ENCODE measurements around the gene TMOD2. TPM values are rescaled to one million over a fixed set of nuclear protein-coding genes. Genes with fewer than 3 reads are reported as not detected.
A peak's percentile ranks its signal among the peaks of the same experiment; 100 is the strongest.

Gene TMOD2
- total and polyA plus RNA-seq, 2 experiments from 2014 or later = 3.0 to 5.9 TPM

DNA sequence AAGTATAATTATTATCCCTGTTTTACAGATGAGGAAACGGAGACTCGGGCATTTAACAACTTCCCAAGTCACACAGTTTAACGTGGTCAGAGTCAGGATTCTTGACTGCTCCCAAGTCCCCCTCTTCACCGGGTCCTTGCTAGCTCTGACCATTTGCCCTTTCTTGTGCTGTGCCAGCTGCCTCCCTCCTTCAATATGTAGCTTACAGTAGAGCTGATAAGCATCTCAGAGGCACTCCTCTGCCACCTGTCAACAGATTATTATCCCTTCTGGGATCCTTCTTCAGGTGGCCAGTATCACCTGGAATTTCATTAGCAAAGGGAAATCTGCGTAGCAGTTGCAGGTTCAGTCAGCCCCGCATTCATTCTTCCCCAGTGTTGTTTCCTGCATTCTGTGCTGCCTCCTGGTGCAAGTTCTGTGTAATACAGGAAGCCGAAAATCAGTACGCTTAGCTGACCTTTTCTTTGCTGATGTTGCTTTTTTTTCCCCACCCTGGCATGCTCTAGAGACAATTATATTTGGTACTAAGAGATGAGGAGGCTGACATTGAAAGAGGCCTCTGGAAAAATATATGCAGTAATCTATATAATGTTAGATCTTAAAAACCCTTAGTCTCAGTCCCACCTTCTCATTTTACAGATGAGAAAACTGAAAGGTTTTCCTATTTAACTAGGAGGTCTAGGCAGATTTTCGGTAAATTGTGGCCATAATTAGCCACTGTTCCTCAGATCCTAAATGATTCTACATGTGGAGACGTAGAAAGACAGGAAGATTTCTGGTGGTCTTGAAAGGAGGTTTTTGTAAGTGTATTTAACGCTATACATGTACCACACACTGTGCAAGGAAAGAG, 24.8 kb downstream of the TMOD2 start:
- ATAC-seq (peak; percentile 92), DNase-seq (ENCODE audit: low spot score) (peak; percentile 91)
- no peak overlapping the region for H3K4me3 Mint-ChIP-seq
- Histone ChIP-seq H2AFZ (no peak overlapping the region), H3K27ac (ENCODE audit: low read depth) (no peak overlapping the region), H3F3A (replicated peaks; ENCODE audit: low read depth) (no peaks in the 10 kb centered on the region), H4K20me1 (replicated peaks; ENCODE audit: insufficient read depth) (no peaks in the 10 kb centered on the region), H3K79me2 (replicated peaks; ENCODE audit: insufficient read depth) (no peaks in the 10 kb centered on the region), H3K36me3 (ENCODE audit: insufficient read depth) (no peaks in the 10 kb centered on the region), H3K4me2 (no peak overlapping the region), H3K27me3 (ENCODE audit: insufficient read depth) (no peaks in the 10 kb centered on the region), H3K4me1 (ENCODE audit: insufficient read depth) (no peaks in the 10 kb centered on the region), H3K9me2 (ENCODE audit: insufficient read depth) (no peaks in the 10 kb centered on the region), H3K4me3 (no peak overlapping the region)
- TF ChIP-seq, protein P1, sequence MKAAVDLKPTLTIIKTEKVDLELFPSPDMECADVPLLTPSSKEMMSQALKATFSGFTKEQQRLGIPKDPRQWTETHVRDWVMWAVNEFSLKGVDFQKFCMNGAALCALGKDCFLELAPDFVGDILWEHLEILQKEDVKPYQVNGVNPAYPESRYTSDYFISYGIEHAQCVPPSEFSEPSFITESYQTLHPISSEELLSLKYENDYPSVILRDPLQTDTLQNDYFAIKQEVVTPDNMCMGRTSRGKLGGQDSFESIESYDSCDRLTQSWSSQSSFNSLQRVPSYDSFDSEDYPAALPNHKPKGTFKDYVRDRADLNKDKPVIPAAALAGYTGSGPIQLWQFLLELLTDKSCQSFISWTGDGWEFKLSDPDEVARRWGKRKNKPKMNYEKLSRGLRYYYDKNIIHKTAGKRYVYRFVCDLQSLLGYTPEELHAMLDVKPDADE (IDR thresholded peaks at IDR 0.05) = no peak
- peak; percentile 93 for TF ChIP-seq CTCF (conservative IDR thresholded peaks at IDR 0.05; ENCODE audit: low read depth in 2 of 2)
- no peak for TF ChIP-seq REST (IDR thresholded peaks at IDR 0.05; ENCODE audit: unreplicated experiment)
- no peak for TF ChIP-seq STAT1 (IDR thresholded peaks at IDR 0.05; ENCODE audit: unreplicated experiment)
- H3K9me3 Mint-ChIP-seq = no peaks in the 10 kb centered on the region
- peaks cover 5% of the 10 kb centered on the region for H3K27me3 Mint-ChIP-seq (ENCODE audit: insufficient read depth, low read depth, poor library complexity)
- no peak overlapping the region; the same call in 1 of the 2 replicates for H3K27ac Mint-ChIP-seq
- no peaks in the 10 kb centered on the region for H3K36me3 Mint-ChIP-seq (ENCODE audit: low read depth)
- H3K4me1 Mint-ChIP-seq = peaks cover 2% of the 10 kb centered on the region; the same call in 1 of the 3 replicates

- no peaks in the 10 kb centered on the region for H4K20me1 ChIP-seq (replicated peaks; ENCODE audit: insufficient read depth)
- H2AFZ ChIP-seq = no peak overlapping the region
- TF ChIP-seq JUNB (IDR thresholded peaks at IDR 0.05; ENCODE audit: unreplicated experiment) (no peak), STAT1 (IDR thresholded peaks at IDR 0.05; ENCODE audit: unreplicated experiment) (no peak), CTCF (conservative IDR thresholded peaks at IDR 0.05; ENCODE audit: low read depth in 2 of 2) (peak; percentile 84 to 87), ZNF114 (CRISPR knock-in tag; IDR thresholded peaks at IDR 0.05) (no peak), CREB1 (CRISPR knock-in tag; IDR thresholded peaks at IDR 0.05; ENCODE audit: low read depth) (no peak), EZH2 (IDR thresholded peaks at IDR 0.05; ENCODE audit: low read depth, unreplicated experiment) (no peak), ZNF331 (CRISPR knock-in tag; IDR thresholded peaks at IDR 0.05; ENCODE audit: low read depth) (no peak), REST (IDR thresholded peaks at IDR 0.05; ENCODE audit: unreplicated experiment) (no peak)
- H3K27ac ChIP-seq (ENCODE audit: low read depth) = no peak overlapping the region
- no peak overlapping the region for H3K27ac Mint-ChIP-seq
- no peaks in the 10 kb centered on the region for H3K36me3 Mint-ChIP-seq (ENCODE audit: low read depth)
- no peak overlapping the region for H3K4me3 ChIP-seq
- ATAC-seq (peak; percentile 94), DNase-seq (ENCODE audit: low spot score) (peak; percentile 87)
- no peaks in the 10 kb centered on the region for H3K9me2 ChIP-seq (ENCODE audit: insufficient read depth)
- no peaks in the 10 kb centered on the region for H3K4me1 ChIP-seq (ENCODE audit: insufficient read depth)
- H3K4me1 Mint-ChIP-seq = peaks cover 2% of the 10 kb centered on the region; the same call in 1 of the 3 replicates
- H3K27me3 ChIP-seq (ENCODE audit: insufficient read depth) = no peaks in the 10 kb centered on the region
- H3K4me2 ChIP-seq = no peak overlapping the region
- no peaks in the 10 kb centered on the region for H3K9me3 Mint-ChIP-seq
- no peaks in the 10 kb centered on the region for H3K79me2 ChIP-seq (replicated peaks; ENCODE audit: insufficient read depth)
- H3K4me3 Mint-ChIP-seq = no peak overlapping the region
- no peaks in the 10 kb centered on the region for H3K36me3 ChIP-seq (ENCODE audit: insufficient read depth)
- peaks cover 5% of the 10 kb centered on the region for H3K27me3 Mint-ChIP-seq (ENCODE audit: insufficient read depth, low read depth, poor library complexity)
- H3F3A ChIP-seq (replicated peaks; ENCODE audit: low read depth) = no peaks in the 10 kb centered on the region
These were observed 25.7 kb downstream of the TMOD2 start for GRCh38 chr15:51776952-51777569.
